Measurements from ENCODE around the gene PARN. TPM values are rescaled to one million over a fixed set of nuclear protein-coding genes. Genes with fewer than 3 reads are reported as not detected.
"Not testable (repeated sequence)": the region's sequence is repeated elsewhere in the genome, so short reads cannot be mapped to it uniquely, and the experiment has no call there.

PARN gene
- total and polyA plus RNA-seq, 4 donors: 12.3 to 44.4 (median 25.2) TPM

- no peaks in the 10 kb centered on the region for H3K9me3 ChIP-seq (ENCODE audit: control insufficient read depth in 4 of 4, insufficient read depth in 3 of 4, low read length in 3 of 4)
- no peak overlapping the region for H3K27ac ChIP-seq (ENCODE audit: low read depth in 1 of 2, low read length in 1 of 2)
- H3K4me1 ChIP-seq (ENCODE audit: control insufficient read depth in 5 of 5, insufficient read depth in 5 of 5, low read length in 5 of 5): peaks cover 0 to 5% (median 0%) of the 10 kb centered on the region in 5 donors
- no peak overlapping the region for H3K9ac ChIP-seq (ENCODE audit: insufficient read depth in 1 of 2, low read length in 2 of 2)
- H3K36me3 ChIP-seq (ENCODE audit: control insufficient read depth in 4 of 4, insufficient read depth in 4 of 4, low read length in 4 of 4): peaks cover 9 to 22% (median 13%) of the 10 kb centered on the region in 4 donors
- DNase-seq (no peak), ATAC-seq (ENCODE audit: insufficient read depth, low FRiP score) (no peak)
- H3K4me3 ChIP-seq: no peak overlapping the region
- H3K27me3 ChIP-seq (ENCODE audit: control insufficient read depth in 3 of 3, insufficient read depth in 3 of 3, low read length in 2 of 3): no peaks in the 10 kb centered on the region
- 88 to 95% methylated on average over 8 of the region's 8 CpGs for WGBS, 2 donors
- TF ChIP-seq CTCF (IDR thresholded peaks at IDR 0.05; ENCODE audit: control extremely low read depth, extremely low read depth): no peak
Observed at GRCh38 chr16:14641206-14641605, 11.1 kb upstream of the PARN start.

GRCh38 chr16:14640538-14640937 is 10.5 kb upstream of the PARN start:
- Histone ChIP-seq H3K9ac (ENCODE audit: insufficient read depth in 1 of 2, low read length in 2 of 2) (no peak overlapping the region), H3K9me3 (ENCODE audit: control insufficient read depth in 4 of 4, insufficient read depth in 3 of 4, low read length in 3 of 4) (no peaks in the 10 kb centered on the region), H3K27ac (ENCODE audit: low read depth in 1 of 2, low read length in 1 of 2) (no peak overlapping the region), H3K4me3 (no peak overlapping the region), H3K27me3 (ENCODE audit: control insufficient read depth in 3 of 3, insufficient read depth in 3 of 3, low read length in 2 of 3) (no peaks in the 10 kb centered on the region), H3K4me1 (ENCODE audit: control insufficient read depth in 5 of 5, insufficient read depth in 5 of 5, low read length in 5 of 5) (peaks cover 0 to 5% (median 0%) of the 10 kb centered on the region in 5 donors), H3K36me3 (ENCODE audit: control insufficient read depth in 4 of 4, insufficient read depth in 4 of 4, low read length in 4 of 4) (peaks cover 6 to 22% (median 12%) of the 10 kb centered on the region in 4 donors)
- WGBS, 2 donors: 85 to 90% methylated on average over 10 of the region's 10 CpGs
- ATAC-seq (ENCODE audit: insufficient read depth, low FRiP score) (no peak), DNase-seq (no peak)
- TF ChIP-seq CTCF (IDR thresholded peaks at IDR 0.05; ENCODE audit: control extremely low read depth, extremely low read depth): no peak

- peak overlapping the region in 1 of 2 donors; percentile 33 for H3K27ac ChIP-seq (ENCODE audit: low read depth in 1 of 2, low read length in 1 of 2)
- not testable (repeated sequence) for H3K9me3 ChIP-seq (ENCODE audit: control insufficient read depth in 4 of 4, insufficient read depth in 3 of 4, low read length in 3 of 4); DNase-seq; ATAC-seq (ENCODE audit: insufficient read depth, low FRiP score); H3K9ac ChIP-seq (ENCODE audit: insufficient read depth in 1 of 2, low read length in 2 of 2); H3K27me3 ChIP-seq (ENCODE audit: control insufficient read depth in 3 of 3, insufficient read depth in 3 of 3, low read length in 2 of 3); H3K4me3 ChIP-seq; H3K36me3 ChIP-seq (ENCODE audit: control insufficient read depth in 4 of 4, insufficient read depth in 4 of 4, low read length in 4 of 4)
- peaks cover 0 to 14% (median 8%) of the 10 kb centered on the region in 5 donors for H3K4me1 ChIP-seq (ENCODE audit: control insufficient read depth in 5 of 5, insufficient read depth in 5 of 5, low read length in 5 of 5)
- WGBS, 2 donors: 65 to 80% methylated on average over 1 of the region's 1 CpG
Observed at GRCh38 chr16:14636951-14637240, 6.8 kb upstream of the PARN start.

DNA sequence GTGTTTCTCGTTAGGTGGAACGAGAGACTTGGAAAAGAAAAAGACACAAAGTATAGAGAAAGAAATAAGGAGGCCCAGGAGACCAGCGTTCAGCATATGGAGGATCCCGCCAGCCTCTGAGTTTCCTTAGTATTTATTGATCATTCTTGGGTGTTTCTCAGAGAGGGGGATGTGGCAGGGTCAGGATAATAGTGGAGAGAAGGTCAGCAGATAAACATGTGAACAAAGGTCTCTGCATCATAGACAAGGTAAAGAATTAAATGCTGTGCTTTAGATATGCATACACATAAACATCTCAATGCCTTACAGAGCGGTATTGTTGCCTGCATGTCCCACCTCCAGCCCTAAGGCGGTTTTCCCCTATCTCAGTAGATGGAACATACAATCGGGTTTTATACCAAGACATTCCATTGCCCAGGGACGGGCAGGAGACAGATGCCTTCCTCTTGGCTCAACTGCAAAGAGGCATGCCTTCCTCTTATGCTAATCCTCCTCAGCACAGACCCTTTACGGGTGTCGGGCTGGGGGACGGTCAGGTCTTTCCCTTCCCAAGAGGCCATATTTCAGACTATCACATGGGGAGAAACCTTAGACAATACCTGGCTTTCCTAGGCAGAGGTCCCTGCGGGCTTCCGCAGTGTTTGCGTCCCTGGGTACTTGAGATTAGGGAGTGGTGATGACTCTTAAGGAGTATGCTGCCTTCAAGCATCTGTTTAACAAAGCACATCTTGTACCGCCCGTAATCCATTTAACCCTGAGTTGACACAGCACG is 6.3 kb upstream of the PARN start:
- H3K36me3 ChIP-seq (ENCODE audit: control insufficient read depth in 4 of 4, insufficient read depth in 4 of 4, low read length in 4 of 4); H3K4me3 ChIP-seq; H3K9me3 ChIP-seq (ENCODE audit: control insufficient read depth in 4 of 4, insufficient read depth in 3 of 4, low read length in 3 of 4); ATAC-seq (ENCODE audit: insufficient read depth, low FRiP score); H3K9ac ChIP-seq (ENCODE audit: insufficient read depth in 1 of 2, low read length in 2 of 2); H3K27me3 ChIP-seq (ENCODE audit: control insufficient read depth in 3 of 3, insufficient read depth in 3 of 3, low read length in 2 of 3): not testable (repeated sequence)
- DNase-seq: peak in 1 of 3 donors; percentile 21
- Histone ChIP-seq H3K4me1 (ENCODE audit: control insufficient read depth in 5 of 5, insufficient read depth in 5 of 5, low read length in 5 of 5) (peaks cover 0 to 15% (median 9%) of the 10 kb centered on the region in 5 donors), H3K27ac (ENCODE audit: low read depth in 1 of 2, low read length in 1 of 2) (peak overlapping the region in 1 of 2 donors; percentile 80)
- WGBS, 2 donors: 62 to 78% methylated on average over 17 of the region's 17 CpGs

Measured in lung (tissue), 12 donors.